SW480 (cell line): ENCODE measurements around the gene OXCT1.
"Not testable (repeated sequence)": the region's sequence is repeated elsewhere in the genome, so short reads cannot be mapped to it uniquely, and the experiment has no call there.

Source experiments
- DNase-seq: peaks from one replicate; pipeline ENCODE4 v3.0.0-alpha.2; 2016; ENCODE audit warnings: low spot score

Gene OXCT1

DNA sequence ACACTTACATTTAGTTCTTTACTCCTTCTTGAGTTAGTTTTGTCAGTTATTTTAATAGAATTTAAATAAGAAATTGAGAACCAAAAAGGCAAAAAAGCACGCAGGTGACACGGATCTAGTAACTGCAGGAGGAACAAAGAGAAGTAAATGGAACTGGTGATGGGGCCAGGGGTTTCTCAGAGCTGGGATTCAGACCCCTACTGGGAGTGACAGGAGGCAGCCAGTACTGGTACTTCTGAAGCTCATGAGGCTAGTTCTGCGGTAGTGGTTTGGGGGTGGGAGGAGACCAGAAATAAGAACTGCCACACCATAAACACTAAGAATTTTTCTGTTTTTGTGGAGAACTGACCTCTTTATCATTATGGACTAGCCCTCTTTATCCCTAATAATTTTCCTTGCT lies 48.2 kb downstream of the OXCT1 start:
- DNase-seq = no peak

- DNase-seq = no peak
Measured at GRCh38 chr5:41821051-41821450, 49.2 kb downstream of the OXCT1 start.

GRCh38 chr5:41820150-41820549 lies 50.1 kb downstream of the OXCT1 start:
- DNase-seq = no peak

- DNase-seq = no peak
Measured at GRCh38 chr5:41817625-41818301, 52.5 kb downstream of the OXCT1 start.

DNA sequence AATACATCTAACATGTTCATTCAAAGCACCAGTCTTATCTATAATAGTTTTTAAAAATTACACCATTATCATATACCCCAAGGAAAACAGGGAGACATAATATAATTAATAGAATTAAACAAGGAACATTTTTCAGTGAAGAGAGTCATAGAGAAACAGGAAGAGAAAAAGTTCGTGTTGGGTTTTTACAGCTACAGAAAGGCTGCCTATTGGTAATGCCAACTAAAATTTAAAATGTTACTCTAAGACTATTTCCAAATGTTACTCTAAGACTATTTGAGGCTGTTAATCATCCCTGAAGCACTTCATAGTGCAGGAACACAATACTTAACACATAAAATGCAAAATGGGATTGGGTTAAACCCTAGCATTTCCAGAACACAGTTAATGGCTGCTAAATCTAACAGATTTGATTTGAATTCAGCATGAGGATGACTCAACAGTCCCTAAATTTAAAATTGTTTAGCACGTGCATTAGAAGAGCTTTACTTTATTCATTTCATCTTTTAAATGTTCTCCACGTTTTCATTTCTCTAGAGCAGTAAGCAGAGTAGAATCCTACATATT lies 54.5 kb downstream of the OXCT1 start:
- no peak for DNase-seq

- DNase-seq = no peak
Measured at GRCh38 chr5:41815261-41815660, 55.0 kb downstream of the OXCT1 start.

- DNase-seq = not testable (repeated sequence)
Measured at GRCh38 chr5:41814306-41814705, 55.9 kb downstream of the OXCT1 start.

GRCh38 chr5:41812156-41812555 lies 58.1 kb downstream of the OXCT1 start:
- DNase-seq = no peak

GRCh38 chr5:41809128-41809527 lies 61.1 kb downstream of the OXCT1 start:
- DNase-seq = no peak

- no peak for DNase-seq
Measured at GRCh38 chr5:41808294-41808693, 61.9 kb downstream of the OXCT1 start.

DNA sequence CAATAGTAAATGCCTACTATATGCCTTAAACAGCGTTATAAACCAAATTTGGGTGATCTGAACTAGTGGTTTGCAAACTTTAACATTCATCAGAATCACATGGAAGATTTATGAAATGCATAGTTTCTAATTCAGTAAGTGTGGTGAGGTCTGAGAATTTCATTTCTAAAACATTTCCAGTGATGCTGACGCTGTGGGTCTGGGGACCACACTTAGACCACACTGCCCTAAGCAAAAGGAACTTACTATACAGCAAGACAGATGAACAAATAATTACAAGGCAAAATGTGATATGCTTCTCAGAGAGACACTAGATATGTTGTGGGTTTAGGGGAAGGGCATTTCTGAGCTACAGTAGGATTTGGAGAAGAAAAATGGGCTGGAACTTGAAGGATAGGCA lies 72.6 kb downstream of the OXCT1 start:
- DNase-seq = no peak

DNA sequence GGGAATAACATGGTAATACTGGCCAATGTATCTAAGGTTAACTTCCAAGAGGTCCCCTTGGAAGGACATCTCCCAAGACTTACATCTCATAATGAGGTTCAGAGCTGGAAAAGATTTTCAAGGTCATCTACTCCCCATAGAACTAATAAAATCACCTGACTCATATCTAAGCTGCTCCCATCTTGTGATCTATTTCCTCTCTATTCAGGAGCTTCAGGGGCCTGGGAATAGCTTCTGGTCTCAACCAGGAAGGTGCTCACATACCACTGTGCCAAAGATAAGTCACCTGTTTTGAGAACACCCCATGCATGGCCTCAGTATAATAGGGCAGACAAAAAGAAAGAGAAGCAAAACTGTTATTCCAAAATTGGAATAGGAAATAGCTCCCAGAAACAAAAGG lies 74.2 kb downstream of the OXCT1 start:
- DNase-seq = no peak

DNA sequence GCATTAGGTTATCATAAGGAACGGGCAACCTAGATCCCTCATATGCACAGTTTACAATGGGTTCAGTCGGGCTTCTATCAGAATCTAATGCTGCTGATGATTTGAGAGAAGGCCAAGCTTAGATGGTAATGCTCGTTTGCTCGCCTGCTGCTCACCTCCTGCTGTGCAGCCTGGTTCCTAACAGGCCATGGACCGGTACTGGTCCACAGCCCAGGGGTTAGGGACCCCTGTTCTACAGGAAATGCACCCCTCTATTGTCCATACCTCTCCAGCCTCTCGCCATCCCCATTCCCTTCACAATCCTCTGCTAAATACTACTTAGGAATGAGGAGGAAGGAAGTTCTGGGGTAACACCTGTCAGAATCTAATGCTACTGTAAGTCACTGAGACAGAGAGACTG lies 75.1 kb downstream of the OXCT1 start:
- DNase-seq = no peak

DNA sequence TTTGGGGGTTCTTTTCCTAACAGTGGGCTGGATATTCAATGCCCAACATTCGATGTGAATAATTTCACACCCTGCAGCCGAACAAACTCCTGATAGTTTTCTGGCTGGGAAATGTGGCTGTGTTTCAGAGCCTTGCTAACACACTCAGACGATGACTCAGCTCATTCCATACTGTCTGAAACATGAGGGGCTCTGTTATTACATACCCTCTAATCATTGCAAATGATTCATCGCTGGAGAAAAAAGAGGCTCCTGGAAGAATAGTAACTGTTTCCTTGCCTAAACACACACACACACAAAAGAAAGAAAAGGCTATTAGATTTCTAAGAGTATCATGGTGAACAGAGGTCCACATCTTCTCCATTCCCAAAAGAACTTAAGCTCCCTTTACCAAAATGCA lies 75.8 kb downstream of the OXCT1 start:
- DNase-seq = peak; percentile 2

DNA sequence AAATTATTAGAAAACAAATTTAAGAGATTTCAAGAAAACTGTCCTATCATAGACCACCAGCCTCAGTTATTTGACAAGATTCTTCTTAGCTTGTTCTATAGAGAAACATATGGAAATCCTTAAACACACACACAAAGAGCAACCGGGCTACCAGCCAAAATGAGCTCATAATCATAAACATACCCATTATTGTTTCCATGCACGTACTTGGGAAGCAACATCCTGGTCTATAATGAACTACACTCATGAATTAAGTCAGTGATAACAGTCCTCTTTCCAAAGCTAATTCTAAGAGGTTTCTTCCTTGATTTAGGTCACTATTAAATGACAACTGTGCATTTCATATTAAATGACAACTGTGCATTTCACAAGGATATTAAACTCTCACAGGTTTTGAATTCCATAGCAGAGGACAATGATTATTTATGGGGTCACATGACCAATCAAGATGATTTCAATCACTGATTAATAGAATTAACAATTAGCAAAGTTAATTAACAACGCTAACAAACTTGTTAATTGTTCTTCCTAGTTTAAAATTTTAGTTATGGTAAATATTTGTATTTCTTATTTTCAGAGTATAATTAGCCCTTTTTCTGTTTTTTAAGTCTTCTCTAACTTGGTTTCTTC lies 77.0 kb downstream of the OXCT1 start:
- no peak for DNase-seq

GRCh38 chr5:41790038-41790776 lies 80.0 kb downstream of the OXCT1 start:
- DNase-seq = no peak

GRCh38 chr5:41789434-41789833 lies 80.8 kb downstream of the OXCT1 start:
- no peak for DNase-seq

- no peak for DNase-seq
Measured at GRCh38 chr5:41788941-41789368, 81.3 kb downstream of the OXCT1 start.

GRCh38 chr5:41787265-41787664 lies 83.0 kb downstream of the OXCT1 start:
- no peak for DNase-seq

- no peak for DNase-seq
Measured at GRCh38 chr5:41785061-41785460, 85.2 kb downstream of the OXCT1 start.

GRCh38 chr5:41778410-41778809 lies 91.8 kb downstream of the OXCT1 start:
- DNase-seq = no peak

DNA sequence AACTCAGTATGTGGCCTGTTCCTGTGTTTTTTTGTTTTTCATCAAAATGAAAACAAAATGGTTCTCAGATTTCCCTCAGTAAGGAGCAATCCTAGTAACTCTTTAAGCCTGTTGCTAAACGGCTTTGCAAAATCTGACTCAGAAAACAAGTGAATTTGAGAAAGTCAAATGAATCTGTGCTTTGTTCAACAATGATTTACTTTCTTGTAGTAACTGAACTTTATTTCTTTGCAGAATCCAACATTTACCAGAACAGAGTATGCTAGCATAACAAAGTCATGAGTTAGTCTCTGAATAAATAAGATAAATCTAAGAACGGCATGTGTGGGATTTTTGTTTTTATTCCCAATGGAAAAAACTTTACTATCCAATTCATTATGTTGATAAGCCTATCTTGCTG lies 93.8 kb downstream of the OXCT1 start:
- DNase-seq = no peak

GRCh38 chr5:41773799-41774198 lies 96.4 kb downstream of the OXCT1 start:
- DNase-seq = no peak
